ENCODE data around the gene NSUN6.

NSUN6 gene, protein sequence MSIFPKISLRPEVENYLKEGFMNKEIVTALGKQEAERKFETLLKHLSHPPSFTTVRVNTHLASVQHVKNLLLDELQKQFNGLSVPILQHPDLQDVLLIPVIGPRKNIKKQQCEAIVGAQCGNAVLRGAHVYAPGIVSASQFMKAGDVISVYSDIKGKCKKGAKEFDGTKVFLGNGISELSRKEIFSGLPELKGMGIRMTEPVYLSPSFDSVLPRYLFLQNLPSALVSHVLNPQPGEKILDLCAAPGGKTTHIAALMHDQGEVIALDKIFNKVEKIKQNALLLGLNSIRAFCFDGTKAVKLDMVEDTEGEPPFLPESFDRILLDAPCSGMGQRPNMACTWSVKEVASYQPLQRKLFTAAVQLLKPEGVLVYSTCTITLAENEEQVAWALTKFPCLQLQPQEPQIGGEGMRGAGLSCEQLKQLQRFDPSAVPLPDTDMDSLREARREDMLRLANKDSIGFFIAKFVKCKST

DNA sequence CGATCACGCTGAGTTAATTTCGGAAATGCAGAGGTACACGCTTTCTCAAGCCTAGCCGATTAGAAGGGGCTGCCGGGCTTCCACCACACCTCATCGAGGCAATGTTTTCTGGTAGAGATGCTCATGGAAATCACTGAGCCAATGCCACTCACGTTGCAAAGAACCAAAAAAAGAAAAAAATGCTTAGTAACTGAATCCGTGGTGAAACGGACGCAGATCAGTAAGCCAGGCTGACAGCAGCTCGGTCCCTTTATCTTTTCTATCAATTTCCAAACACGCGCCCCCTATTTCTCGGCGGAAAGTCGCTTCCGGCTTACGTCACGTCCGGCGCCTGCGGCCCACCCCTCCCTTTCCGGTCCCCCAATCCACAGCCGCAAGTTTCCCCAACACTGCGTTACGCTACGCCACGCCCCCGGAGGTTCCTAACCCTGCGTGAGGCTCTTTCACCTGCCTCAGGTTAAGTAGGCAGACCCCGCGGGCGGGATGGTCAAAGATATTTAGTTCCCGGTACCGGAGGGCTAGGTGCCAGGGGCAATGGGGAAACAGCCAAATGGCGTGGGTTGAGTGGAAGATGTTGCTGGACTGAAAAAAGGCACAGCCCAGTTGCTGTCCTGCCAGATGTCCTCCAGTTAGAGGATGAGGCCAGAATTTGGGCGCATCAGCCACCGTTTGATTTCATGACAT, at the start of gene NSUN6:
Gene NSUN6, minus strand, starts transcription at position 264 of the 684 bp plus-strand sequence. CDS start 384 bp downstream, outside the sequence.
- no peak for DNase-seq (ENCODE audit: low read depth)

DNA sequence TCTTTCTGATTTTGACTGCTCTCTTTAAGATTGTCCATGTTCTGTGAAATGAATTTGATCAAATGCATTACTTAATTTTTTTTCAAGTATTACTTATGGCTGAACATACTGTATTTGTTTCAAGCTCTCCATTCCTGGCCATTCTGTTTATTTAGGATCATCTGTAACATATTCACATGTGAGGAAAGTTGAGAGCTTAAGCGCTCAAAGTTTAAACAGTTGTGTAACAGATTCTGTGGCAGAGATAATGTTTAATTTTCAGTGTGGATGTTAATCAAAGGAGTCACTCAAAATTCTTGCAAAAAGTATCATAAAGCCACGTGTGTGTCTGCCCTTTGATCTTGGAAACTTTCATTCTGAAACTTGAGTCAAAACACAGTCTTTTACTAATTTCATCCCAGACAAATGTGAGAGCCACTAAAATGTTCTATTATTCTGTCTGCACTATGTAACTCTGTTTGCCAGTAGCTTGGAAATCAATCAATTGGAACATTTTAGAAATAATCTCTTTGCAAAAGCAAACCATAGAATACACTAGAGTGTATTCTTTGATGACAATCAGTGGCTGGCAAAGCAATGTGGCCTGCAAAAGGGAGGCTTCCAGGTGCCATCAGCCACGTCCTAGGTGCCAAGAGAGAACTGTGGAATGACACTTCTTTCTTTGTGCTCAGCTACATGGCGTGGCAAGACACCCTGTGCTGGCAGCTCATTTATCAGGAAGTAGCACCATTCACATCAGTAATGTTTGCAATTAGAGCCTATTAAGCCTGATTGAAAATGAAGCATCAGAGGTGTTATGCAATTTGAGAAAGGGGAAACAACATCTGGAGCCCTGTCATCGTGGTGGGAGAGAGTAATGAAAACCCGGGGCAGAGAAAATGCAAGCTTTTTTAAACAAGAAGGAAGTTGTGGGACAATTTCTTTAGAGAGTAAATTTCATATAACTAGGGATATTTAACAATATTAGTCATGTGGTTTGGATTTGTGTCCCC, 48.8 kb upstream of the NSUN6 start:
- no peak for DNase-seq (ENCODE audit: low read depth)

DNA sequence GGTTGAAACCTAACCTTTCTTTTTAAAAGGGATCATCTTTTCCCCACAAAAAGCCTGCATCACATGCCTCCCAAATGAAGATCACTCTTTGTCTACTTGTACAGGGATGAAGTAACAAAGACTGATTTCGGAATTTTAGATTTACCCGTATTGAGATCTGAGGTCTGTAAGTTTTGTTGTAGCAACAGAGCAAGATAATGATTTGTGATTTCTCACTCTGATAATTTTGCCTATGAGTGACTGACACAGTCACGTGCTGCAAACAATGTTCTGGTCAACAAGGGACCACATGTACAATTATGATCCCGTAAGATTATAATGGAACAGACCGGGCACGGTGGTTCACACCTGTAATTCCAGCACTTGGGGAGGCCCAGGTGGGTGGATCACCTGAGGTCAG, 39.2 kb upstream of the NSUN6 start:
- DNase-seq (ENCODE audit: low read depth) = no peak

DNA sequence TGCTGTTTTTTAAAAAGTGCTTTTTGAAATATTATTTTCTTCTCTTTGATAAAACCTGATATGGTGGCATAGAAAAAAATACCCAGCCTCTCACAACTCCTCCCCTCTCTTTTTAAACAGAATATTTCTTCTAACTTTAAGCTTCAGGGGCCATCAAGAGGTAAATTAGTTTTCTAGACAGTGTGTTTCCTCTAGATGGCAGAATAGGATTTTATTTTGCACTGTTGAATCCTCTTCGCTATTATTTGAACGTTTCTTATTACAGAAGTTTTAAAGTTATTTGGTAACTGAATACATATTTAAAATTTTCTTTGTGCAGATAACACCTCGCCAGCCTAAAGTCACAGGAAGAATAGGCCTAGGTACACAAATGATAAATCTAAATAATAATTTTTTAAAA, 38.1 kb upstream of the NSUN6 start:
- no peak for DNase-seq (ENCODE audit: low read depth)

DNA sequence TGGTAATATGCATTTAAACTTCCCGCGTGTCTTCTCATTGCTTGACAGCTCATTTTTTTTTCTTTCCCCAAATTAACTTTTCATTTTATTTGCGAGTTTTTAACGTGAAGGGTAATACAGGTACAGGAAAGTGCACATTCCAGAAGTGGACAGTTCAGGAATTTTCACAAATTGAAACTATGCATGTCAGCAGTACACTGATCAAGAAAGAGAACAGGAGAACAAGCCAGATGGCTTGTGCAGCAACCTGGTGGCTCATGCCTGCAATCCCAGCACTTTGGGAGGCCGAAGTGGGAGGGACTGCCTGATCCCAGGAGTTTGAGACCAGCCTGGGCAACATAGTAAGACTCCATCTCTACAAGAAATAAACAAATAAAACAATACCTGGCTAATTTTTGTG, 36.3 kb upstream of the NSUN6 start:
- DNase-seq (ENCODE audit: low read depth) = no peak

DNA sequence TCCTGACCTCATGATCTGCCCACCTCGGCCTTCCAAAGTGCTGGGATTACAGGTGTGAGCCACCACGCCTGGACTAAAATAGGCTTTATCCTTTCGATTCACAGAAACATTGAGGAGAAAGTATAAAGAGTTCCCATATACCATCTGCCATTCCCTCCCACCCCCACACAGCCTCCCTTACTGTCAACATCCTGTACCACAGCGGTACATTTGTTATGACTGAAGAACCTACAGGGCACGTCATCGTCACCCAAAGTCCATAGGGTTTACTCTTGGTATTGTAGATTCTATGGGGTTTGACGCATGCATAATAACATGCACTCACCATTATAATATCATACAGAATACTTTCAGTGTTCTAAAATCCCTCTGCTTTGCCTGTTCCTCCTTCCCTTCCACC, 35.8 kb upstream of the NSUN6 start:
- no peak for DNase-seq (ENCODE audit: low read depth)

DNA sequence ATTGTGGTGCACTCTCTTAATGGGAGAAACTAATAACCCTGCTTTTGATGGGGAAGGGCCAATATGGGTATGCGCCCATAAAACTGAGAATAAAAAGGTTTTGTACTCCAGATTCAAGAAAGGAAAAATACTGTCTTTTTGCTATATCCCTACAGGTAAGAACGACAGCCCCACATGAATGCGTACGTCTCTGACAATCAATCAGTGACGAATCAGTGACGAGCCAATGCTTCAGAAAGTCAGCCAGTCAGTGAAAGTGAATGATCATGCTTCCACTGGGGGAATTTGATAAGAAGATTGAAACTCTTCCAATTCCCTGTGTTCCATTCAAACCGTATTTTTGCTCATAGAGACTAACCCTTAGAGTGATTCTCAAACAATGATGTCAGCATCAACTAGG, 34.2 kb upstream of the NSUN6 start:
- no peak for DNase-seq (ENCODE audit: low read depth)

DNA sequence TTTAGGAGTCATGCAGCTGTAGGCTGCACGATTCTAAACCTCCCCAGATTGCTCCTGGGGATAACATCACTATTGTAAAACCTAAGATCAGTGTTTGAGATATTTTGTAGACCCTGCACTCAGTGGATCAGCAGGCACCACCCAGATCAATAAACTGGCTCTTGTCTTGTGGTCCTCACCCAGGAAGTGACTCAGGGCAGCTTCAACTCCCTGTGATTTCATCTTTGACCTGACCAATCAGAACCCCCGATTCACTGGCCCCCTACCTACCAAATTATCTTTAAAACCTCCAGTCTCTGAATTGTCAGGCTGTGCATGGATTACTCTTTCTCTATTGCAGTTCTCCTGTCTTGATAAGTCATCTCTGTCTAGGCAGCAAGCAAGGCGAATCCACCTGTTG, 33.6 kb upstream of the NSUN6 start:
- DNase-seq (ENCODE audit: low read depth) = no peak

DNA sequence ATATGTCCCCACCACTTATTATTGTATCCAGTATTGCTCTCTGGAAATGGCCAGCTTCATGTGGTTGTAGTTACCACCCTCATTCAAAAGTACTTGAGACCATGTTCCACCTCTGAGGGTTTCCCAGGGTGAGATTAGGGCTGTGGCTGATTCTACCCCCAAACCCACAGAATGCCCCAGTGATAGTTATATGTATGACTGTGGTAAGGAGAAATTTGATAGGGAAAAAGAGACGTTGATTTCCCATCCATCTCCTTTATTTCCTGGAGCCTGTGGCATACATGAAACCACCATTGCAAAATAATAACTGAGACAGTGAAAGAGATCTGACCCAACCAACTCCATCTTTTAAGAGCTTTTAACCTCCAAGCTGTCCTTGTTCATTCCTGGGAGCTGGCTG, 33.0 kb upstream of the NSUN6 start:
- no peak for DNase-seq (ENCODE audit: low read depth)

DNA sequence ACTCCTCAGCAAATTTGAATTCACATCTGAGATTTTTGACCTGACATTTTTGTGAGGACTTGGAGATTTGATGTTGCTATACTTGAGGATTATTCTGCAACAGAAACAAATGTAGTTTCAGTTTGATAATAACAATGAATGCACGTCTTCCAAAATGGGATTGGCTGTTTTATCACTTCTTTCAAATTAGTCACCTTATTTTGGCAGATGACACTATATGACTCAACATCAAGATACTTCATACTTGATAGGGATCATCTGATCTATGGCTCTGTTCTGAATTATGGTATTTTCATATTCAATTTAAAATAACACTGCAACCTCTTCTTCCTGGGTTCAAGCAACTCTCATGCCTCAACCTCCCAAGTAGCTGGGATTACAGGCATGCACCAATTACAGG, 32.0 kb upstream of the NSUN6 start:
- no peak for DNase-seq (ENCODE audit: low read depth)

DNA sequence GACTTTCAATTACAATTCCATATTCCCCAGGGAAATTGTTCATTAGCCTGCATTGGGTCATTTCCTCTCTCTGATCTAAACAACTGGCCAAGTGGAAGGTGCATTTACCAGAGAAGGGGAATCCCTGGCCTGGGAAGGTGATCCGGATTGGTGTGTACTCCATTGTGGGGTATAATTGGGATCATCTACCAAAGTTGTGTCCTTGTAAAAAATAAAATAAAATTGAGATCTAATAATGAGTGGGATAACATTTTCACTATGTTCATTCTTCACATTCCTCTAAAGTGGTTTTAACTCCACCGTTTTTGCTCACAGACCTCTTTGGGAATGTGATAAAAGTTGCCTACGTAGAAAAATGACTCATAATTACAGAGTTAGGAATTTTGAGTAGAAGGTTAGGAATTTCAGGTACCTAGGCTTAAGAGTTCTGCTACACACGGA, 30.6 kb upstream of the NSUN6 start:
- no peak for DNase-seq (ENCODE audit: low read depth)

DNA sequence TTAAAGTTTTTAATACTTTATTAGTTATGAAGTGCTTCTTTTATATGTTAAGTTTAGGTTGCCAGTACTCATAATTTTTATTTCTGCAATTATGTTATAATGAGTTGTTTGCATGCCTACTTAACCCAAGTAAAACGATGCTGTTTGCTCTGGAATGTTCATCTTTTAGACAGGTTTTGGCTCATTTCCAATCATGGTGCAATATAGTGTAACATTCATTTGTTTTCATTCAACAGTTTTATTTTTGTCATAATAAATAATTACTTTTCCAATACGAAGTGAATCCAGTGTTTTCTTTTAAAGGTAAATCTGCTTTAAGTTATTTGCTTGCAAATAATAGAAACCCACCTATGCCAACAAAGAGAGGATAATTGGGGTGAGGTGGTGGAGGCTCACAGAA, 30.0 kb upstream of the NSUN6 start:
- no peak for DNase-seq (ENCODE audit: low read depth)

DNA sequence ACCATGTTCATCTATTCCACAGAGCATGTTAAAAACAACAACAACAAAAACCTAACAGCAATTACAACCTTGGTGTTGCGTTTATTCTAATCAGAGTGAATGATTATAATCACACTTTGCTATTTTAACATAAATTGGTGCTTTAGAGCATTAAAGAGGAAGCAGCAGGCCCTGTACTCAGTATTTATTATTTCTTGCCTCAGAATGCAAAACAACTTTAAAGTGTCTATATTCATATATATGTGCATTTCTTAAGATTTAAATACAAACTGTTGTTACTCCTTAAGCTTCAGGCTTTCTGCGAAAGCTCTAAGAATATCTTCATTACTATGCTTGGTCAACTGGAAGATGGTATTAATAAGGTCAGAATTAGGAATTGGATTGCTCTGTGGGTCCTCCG, 29.4 kb upstream of the NSUN6 start:
- no peak for DNase-seq (ENCODE audit: low read depth)

DNA sequence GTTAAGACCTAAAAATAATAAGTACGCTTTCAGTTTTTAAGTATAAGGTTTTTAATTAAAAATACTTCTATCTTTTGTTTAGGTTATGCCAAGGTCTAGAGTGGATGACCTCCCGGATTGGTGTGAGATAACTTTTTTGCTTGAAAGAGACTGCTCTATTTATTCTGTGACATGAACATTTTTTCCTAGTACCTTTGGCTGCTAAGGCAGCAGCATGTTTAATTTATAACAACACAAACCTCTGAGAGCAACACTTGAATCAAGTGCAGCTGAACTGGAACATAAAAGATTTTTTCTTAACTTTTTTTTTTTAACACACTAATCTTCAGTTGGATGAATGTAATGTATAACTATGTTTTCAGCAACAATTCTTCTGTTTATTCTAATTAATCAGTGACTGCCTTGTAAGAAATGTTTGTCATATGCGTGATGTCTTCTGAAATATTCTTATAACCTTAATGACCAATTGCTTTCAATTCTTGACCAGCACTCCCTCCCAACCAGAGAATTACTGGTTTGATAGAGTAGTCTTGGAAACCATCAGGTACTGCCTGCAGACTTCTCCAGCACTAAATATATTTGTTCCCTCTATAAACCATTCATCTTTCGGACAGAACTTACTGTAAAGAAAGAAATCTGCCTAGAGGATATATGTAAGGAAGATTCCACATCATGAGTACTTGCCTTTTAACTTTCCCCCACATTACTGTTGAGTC, 23.9 kb upstream of the NSUN6 start:
- no peak for DNase-seq (ENCODE audit: low read depth)

DNA sequence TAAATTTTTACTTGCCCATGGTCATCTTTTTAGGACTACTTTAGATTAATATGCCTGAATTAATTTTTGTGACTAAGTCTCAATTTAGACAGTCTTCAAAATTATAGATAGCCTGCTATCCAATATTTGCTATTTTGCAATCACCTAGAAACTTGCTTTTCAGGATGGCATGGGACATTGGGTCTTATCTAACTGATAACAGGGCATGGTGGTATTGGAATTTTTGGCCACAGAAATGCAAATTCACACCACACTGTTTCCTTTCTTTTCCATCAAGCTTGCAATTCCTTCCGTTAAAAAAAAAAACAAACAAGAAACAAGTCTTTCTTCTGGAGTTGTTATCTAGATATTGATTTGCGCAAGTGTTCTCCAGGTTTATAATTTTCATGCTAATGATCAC, 16.6 kb upstream of the NSUN6 start:
- DNase-seq (ENCODE audit: low read depth) = no peak

DNA sequence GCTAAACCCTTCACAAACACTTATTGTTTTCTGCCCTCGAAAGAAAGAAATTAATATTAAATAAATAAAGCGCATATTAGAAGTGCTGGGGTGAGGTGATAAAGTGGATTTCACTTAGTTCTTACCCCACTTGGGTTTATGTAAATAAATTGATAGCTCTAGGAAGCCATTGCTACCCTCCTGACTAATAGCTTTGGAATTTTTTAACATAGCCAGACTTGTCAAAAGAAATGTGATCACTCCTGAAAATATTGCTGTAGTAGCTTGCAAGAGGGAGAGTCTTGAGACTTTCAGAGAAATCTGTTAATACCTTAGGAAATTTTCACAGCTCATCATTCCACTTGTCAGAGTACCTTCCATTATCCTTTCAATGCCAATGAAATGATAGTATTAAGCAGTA, 15.4 kb upstream of the NSUN6 start:
- no peak for DNase-seq (ENCODE audit: low read depth)

DNA sequence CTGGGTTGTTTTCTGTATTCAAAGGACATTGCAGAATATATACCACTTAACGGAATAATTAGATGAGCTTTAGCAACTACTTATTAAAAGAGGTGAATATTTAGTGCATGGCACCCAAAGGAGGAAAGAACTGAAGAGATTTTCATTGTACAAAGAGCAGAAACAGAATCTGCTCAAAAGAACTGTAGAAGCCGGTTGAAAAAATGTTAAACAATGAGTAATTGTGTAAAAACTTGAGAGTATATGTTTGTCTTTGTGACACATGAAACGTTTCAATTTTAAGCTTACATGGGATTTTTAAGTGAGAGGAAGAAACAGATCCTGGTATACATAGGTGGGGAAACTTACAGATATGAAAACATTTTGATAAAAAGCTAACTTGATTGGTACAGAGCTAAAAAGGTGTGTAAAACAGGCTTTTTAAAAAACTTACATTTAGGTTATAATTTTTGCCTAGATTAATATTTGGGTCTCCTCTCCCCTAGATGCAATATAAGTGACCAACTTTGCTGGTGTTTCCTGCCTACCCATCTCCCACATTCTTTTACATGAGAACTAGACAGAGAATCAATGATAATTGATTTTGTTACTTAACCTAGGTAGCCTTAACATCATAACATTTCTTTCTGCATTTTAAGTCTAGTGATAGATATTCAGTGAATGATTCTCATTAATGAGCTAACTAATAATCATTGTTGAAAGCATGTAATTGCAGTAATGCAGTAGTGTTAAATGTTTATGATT, 14.6 kb upstream of the NSUN6 start:
- no peak for DNase-seq (ENCODE audit: low read depth)

DNA sequence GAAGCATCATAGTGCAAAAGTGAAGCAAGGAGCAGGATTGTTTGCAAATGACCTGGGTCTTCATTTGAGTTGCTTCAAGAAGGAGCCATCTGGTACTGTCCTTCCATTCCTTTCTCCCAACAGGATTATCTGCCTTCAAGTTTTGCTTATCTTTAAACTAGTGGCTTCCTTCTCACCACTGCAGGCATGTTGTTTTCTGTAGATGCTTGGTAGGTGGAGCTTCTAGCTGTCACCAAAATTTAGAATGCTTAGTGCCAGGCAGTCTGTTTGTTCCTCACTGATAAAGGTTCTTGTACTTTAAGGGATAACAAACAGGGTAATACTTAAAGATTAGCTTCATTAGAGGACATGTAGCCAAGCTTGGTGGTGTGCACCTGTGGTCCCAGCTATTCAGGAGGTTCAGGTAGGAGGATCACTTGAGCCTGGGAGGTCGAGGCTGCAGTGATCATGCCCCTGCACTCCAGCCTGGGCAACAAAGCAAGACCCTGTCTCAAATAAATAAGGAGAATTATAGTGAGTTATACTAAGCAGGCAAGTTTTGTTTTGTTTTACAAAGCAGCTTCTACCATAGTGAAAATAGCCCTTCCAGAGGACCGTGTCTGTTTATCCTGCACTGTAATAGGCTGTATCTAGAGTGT, 13.6 kb upstream of the NSUN6 start:
- no peak for DNase-seq (ENCODE audit: low read depth)

DNA sequence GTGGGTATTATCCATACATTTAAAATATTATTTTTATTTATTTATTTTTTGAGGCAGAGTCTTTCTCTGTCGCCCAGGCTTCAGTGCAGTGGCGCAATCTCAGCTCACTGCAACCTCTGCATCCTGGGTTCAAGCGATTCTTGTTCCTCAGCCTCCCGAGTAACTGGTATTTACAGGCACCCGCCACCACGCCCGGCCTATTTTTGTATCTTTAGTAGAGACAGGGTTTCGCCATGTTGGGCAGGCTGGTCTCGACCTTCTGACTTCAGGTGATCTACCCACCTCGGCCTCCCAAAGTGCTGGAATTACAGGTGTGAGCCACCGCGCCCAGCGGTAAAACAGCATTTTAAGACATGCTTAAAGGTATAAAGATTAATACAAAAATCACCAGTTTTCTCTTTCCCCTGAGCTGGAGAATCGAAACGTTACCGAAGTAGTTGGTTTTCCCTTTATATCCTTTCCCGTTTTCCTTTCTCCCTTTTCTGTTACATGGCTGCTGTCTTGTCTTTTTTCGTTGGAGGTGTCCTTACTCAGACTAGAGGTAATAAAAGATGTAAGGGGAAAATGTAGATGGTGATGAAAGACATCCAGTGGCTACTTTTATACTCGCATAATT, 9.5 kb upstream of the NSUN6 start:
- DNase-seq (ENCODE audit: low read depth) = no peak

Measured in HS-5 (cell line).